H7 (cell line): ENCODE measurements around the gene TK1. TPM values are rescaled to one million over a fixed set of nuclear protein-coding genes. Genes with fewer than 3 reads are reported as not detected.
A peak's percentile ranks its signal among the peaks of the same experiment; 100 is the strongest.
"Not testable (repeated sequence)": the region's sequence is repeated elsewhere in the genome, so short reads cannot be mapped to it uniquely, and the experiment has no call there.

Experiments used
- DNase-seq: peaks from one replicate; pipeline ENCODE4 v3.0.0; 2012
- H3K27me3 ChIP-seq: 2 replicates; pipeline ENCODE4 v1.6.0; 2011; ENCODE audit warnings: mild to moderate bottlenecking, low read length; ENCODE audit not compliant: control insufficient read depth, insufficient read depth
- H3K36me3 ChIP-seq: replicated peaks from 2 replicates; pipeline ENCODE4 v1.5.1; 2011; ENCODE audit warnings: low read length; ENCODE audit not compliant: control insufficient read depth, insufficient read depth
- H3K4me3 ChIP-seq: 2 replicates; pipeline ENCODE4 v1.5.1; 2011; ENCODE audit warnings: low read depth, mild to moderate bottlenecking, control low read depth, low read length, moderate library complexity; ENCODE audit not compliant: insufficient read depth
- total RNA-seq: library from RNA; depleted of rRNA; stranded (reverse); fragments of >200 nt; shearing (Covaris generic); gene quantifications from 2 replicates; pipeline ENCODE4 v1.2.3, GENCODE V29; 2014; rRNA removed

Gene TK1
- 48.4 and 56.5 TPM in 2 replicates for total RNA-seq

GRCh38 chr17:78186692-78187595 is at the start of gene TK1, which contains the start of gene AFMID:
TK1 (minus strand) TSS chr17:78187052; CDS start chr17:78186994, 58 bp downstream.
AFMID (plus strand) TSS chr17:78187362; CDS start chr17:78187371, 9 bp downstream.
- peaks cover 26% of the 10 kb centered on the region for H3K36me3 ChIP-seq
- no peaks in the 10 kb centered on the region for H3K27me3 ChIP-seq
- H3K4me3 ChIP-seq: peak within 1 kb of the TSS; percentile 78
- DNase-seq: peak; percentile 100

- no peak overlapping the region for H3K4me3 ChIP-seq
- no peak for DNase-seq
- peaks cover 22% of the 10 kb centered on the region for H3K27me3 ChIP-seq
- H3K36me3 ChIP-seq: no peaks in the 10 kb centered on the region
These were observed 49.0 kb upstream of the TK1 start for GRCh38 chr17:78235885-78236284.

- not testable (repeated sequence) for H3K36me3 ChIP-seq, DNase-seq, H3K4me3 ChIP-seq
- peaks cover 28% of the 10 kb centered on the region for H3K27me3 ChIP-seq
These were observed 48.2 kb upstream of the TK1 start for GRCh38 chr17:78235022-78235421.

GRCh38 chr17:78234261-78234865 is 47.5 kb upstream of the TK1 start:
- peak; percentile 58 for DNase-seq
- Histone ChIP-seq H3K27me3 (peaks cover 30% of the 10 kb centered on the region), H3K4me3 (no peak overlapping the region), H3K36me3 (no peaks in the 10 kb centered on the region)

- peak; percentile 59 for DNase-seq
- H3K27me3 ChIP-seq: peaks cover 30% of the 10 kb centered on the region
- H3K36me3 ChIP-seq: no peaks in the 10 kb centered on the region
- no peak overlapping the region for H3K4me3 ChIP-seq
These were observed 46.8 kb upstream of the TK1 start for GRCh38 chr17:78233678-78234077.

GRCh38 chr17:78232859-78233173 is 46.0 kb upstream of the TK1 start:
- Histone ChIP-seq H3K36me3 (no peaks in the 10 kb centered on the region), H3K27me3 (peaks cover 30% of the 10 kb centered on the region)
- DNase-seq: no peak

GRCh38 chr17:78231991-78232858 is 45.4 kb upstream of the TK1 start:
- H3K4me3 ChIP-seq: peak overlapping the region; percentile 53
- no peaks in the 10 kb centered on the region for H3K36me3 ChIP-seq
- DNase-seq: peak; percentile 89
- H3K27me3 ChIP-seq: peaks cover 30% of the 10 kb centered on the region

More at GRCh38 chr17:78232859-78233173, 46.0 kb upstream of the TK1 start:
- H3K4me3 ChIP-seq: no peak overlapping the region

GRCh38 chr17:78230996-78231935 is 44.4 kb upstream of the TK1 start, which contains the start of gene TMEM235:
TMEM235 (plus strand) TSS chr17:78231631; CDS start chr17:78232024, 393 bp downstream.
- DNase-seq: peak; percentile 93
- Histone ChIP-seq H3K36me3 (no peaks in the 10 kb centered on the region), H3K27me3 (peaks cover 30% of the 10 kb centered on the region), H3K4me3 (peak within 1 kb of the TSS; percentile 53)

GRCh38 chr17:78230252-78230962 is 43.6 kb upstream of the TK1 start:
- no peaks in the 10 kb centered on the region for H3K36me3 ChIP-seq
- H3K4me3 ChIP-seq: no peak overlapping the region
- DNase-seq: peak; percentile 61
- H3K27me3 ChIP-seq: peaks cover 30% of the 10 kb centered on the region

GRCh38 chr17:78228176-78228575 is 41.3 kb upstream of the TK1 start:
- no peak for DNase-seq
- Histone ChIP-seq H3K27me3 (peaks cover 28% of the 10 kb centered on the region), H3K4me3 (no peak overlapping the region), H3K36me3 (peaks cover 7% of the 10 kb centered on the region)

- DNase-seq: peak; percentile 49
- Histone ChIP-seq H3K36me3 (peaks cover 12% of the 10 kb centered on the region), H3K27me3 (peaks cover 22% of the 10 kb centered on the region), H3K4me3 (no peak overlapping the region)
These were observed 40.6 kb upstream of the TK1 start for GRCh38 chr17:78227455-78227916.

- DNase-seq: peak; percentile 68
- peaks cover 16% of the 10 kb centered on the region for H3K27me3 ChIP-seq
- H3K36me3 ChIP-seq: peaks cover 12% of the 10 kb centered on the region
- no peak overlapping the region for H3K4me3 ChIP-seq
These were observed 40.1 kb upstream of the TK1 start for GRCh38 chr17:78226759-78227454.
